NCI-H526 (cell line): Measurements from ENCODE around the gene FAM186B.
A peak's percentile ranks its signal among the peaks of the same experiment; 100 is the strongest.

ENCODE experiments used
- DNase-seq, 2 experiments: peaks; one replicate each; lab custom pipeline; 2025; lab: John Stamatoyannopoulos, UW

Gene FAM186B

GRCh38 chr12:49609875-49610154, 4.4 kb upstream of the FAM186B start:
- peak in 1 of 2 experiments; percentile 15 for DNase-seq

GRCh38 chr12:49609059-49609874, 3.8 kb upstream of the FAM186B start:
- no peak for DNase-seq

- DNase-seq: no peak
These were observed 583 bp downstream of the FAM186B start for GRCh38 chr12:49604856-49605255.

- DNase-seq: no peak
These were observed 1.7 kb downstream of the FAM186B start for GRCh38 chr12:49603721-49604120.

GRCh38 chr12:49599961-49600360, 5.5 kb downstream of the FAM186B start:
- no peak for DNase-seq

- DNase-seq: no peak
These were observed 6.9 kb downstream of the FAM186B start for GRCh38 chr12:49598527-49598926.

GRCh38 chr12:49588721-49589516, 16.5 kb downstream of the FAM186B start:
- DNase-seq: no peak

- no peak for DNase-seq
These were observed 17.2 kb downstream of the FAM186B start for GRCh38 chr12:49588281-49588680.

GRCh38 chr12:49587174-49587908, 18.1 kb downstream of the FAM186B start:
- DNase-seq: no peak

- no peak for DNase-seq
These were observed 19.7 kb downstream of the FAM186B start for GRCh38 chr12:49585477-49586459.

- no peak for DNase-seq
These were observed 20.8 kb downstream of the FAM186B start for GRCh38 chr12:49584591-49584990.

GRCh38 chr12:49583366-49584094, 21.9 kb downstream of the FAM186B start:
- no peak for DNase-seq

GRCh38 chr12:49582850-49583249, 22.6 kb downstream of the FAM186B start:
- no peak for DNase-seq

GRCh38 chr12:49582201-49582600, 23.2 kb downstream of the FAM186B start:
- no peak for DNase-seq

- DNase-seq: peak; percentile 86 to 90
These were observed 24.6 kb downstream of the FAM186B start for GRCh38 chr12:49580572-49581535.

- no peak for DNase-seq
These were observed 26.8 kb downstream of the FAM186B start for GRCh38 chr12:49578471-49579112.

- DNase-seq: no peak
These were observed 27.7 kb downstream of the FAM186B start for GRCh38 chr12:49577589-49578315.

GRCh38 chr12:49568442-49569162, 36.8 kb downstream of the FAM186B start:
- DNase-seq: peak in 1 of 2 experiments; percentile 16
